GM06990 (cell line): ENCODE measurements around the gene TLL1.

Experiments used
- DNase-seq: peaks from one replicate; pipeline ENCODE4 v3.0.0-alpha.2; 2011; ENCODE audit not compliant: insufficient read length; ENCODE audit errors: extremely low read depth
- H3K27me3 ChIP-seq: replicated peaks from 2 replicates; pipeline ENCODE4 v1.6.0; 2011; ENCODE audit warnings: low read length; ENCODE audit not compliant: control insufficient read depth, insufficient read depth
- H3K36me3 ChIP-seq: 2 replicates; pipeline ENCODE4 v1.5.1; 2011; ENCODE audit warnings: low read length; ENCODE audit not compliant: control insufficient read depth, insufficient read depth
- H3K4me3 ChIP-seq: replicated peaks from 2 replicates; pipeline ENCODE4 v1.5.1; 2011; ENCODE audit warnings: low read depth, mild to moderate bottlenecking, control low read depth, low read length
- TF ChIP-seq, protein P1 (sequence below): IDR thresholded peaks from 2 replicates; pipeline ENCODE4 v1.5.1; 2011; ENCODE audit warnings: low read length, control low read depth, mild to moderate bottlenecking, inconsistent platforms; ENCODE audit not compliant: insufficient read depth, poor library complexity, severe bottlenecking

The TLL1 gene

DNA sequence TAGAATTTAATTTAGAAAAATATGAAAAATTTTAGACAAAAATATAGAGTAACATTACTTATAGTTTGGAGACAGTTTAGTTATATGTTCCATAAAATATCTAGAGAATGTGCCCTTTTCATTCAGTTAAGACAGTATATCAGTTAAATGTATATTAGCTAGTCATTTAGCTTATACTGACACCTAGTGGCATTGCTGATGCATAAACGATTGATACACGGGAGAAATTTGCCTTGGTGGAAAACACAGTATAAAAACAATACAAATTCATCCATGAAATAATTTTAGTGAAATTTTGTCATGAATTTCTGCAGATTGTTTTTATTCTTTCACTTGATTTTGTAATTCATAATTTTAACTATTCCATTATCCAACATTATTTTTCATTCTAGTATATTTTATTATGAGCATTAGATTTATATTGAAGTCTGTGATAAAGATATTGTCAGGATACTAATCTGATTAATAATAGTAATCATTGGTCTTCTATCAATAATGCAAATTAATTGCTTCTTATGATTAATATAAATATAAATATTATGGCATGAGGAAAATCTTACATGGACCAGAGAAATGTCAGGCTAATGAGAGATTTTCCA lies 219.0 kb downstream of the TLL1 start:
- Histone ChIP-seq H3K27me3 (no peaks in the 10 kb centered on the region; the same call in 1 of the 2 replicates), H3K36me3 (no peaks in the 10 kb centered on the region), H3K4me3 (no peak overlapping the region)
- peak; percentile 2 for DNase-seq
- TF ChIP-seq, protein P1, sequence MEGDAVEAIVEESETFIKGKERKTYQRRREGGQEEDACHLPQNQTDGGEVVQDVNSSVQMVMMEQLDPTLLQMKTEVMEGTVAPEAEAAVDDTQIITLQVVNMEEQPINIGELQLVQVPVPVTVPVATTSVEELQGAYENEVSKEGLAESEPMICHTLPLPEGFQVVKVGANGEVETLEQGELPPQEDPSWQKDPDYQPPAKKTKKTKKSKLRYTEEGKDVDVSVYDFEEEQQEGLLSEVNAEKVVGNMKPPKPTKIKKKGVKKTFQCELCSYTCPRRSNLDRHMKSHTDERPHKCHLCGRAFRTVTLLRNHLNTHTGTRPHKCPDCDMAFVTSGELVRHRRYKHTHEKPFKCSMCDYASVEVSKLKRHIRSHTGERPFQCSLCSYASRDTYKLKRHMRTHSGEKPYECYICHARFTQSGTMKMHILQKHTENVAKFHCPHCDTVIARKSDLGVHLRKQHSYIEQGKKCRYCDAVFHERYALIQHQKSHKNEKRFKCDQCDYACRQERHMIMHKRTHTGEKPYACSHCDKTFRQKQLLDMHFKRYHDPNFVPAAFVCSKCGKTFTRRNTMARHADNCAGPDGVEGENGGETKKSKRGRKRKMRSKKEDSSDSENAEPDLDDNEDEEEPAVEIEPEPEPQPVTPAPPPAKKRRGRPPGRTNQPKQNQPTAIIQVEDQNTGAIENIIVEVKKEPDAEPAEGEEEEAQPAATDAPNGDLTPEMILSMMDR, result peak; percentile 56

DNA sequence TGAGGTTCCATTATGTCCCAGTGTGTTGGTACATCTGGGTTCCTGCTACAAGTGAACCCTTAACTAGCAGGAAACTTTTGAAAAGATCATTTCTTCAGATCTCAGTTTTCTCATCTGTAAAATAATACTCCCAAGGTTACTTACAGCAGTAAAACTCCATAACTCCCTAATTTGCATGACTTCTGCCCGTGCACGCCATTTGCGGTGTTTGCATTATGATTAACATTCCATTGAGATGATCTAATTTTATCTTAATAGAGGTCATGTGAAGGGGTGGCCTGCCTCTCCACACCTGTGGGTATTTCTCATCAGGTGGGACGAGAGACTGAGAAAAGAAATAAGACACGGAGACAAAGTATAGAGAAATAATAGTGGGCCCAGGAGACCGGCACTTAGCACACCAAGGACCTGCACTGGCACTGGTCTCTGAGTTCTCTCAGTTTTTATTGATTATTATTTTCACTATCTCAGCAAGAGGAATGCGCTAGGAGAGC lies 219.8 kb downstream of the TLL1 start:
- TF ChIP-seq, protein P1, result no peak
- no peaks in the 10 kb centered on the region for H3K36me3 ChIP-seq
- no peak overlapping the region for H3K4me3 ChIP-seq
- no peak for DNase-seq
- no peaks in the 10 kb centered on the region; the same call in 1 of the 2 replicates for H3K27me3 ChIP-seq

DNA sequence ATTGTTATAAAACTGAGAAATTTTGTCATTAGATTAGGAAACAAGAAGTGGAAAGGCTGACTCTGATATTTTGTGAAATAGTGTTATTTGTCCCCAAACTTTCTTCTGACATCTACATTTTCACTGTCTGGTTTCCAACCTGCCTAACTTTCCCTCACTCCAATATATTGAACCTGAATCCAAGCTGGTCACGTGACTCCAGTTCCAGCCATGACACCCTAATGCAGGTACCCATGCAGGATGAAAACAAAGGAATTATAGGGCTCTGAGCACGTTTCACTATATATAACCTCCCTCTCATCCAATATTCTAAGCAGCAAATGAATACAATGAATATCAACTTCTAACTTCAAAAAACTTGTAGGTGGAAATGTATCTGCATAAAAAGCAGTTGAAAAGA lies 231.6 kb downstream of the TLL1 start:
- H3K27me3 ChIP-seq, result no peaks in the 10 kb centered on the region
- TF ChIP-seq, protein P1, result no peak
- no peaks in the 10 kb centered on the region for H3K36me3 ChIP-seq
- H3K4me3 ChIP-seq, result no peak overlapping the region
- no peak for DNase-seq

DNA sequence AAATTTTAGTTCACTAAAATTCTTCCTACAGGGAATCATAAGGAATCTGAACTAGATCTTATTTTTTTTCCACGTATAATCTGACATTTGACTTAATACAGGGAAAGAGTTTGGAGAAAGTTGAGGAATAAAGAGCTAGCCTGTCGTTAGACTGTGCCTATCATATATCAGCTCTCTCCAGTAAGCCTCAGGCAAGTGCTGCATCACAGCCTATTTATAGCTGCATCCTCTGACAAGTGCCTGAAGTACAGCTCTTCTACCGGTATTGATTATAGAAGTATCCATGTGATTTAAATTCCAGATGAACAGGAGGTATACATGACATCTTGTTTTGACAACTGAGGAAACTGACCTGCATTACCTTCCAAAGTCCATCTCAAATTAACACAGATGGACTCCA lies 248.9 kb downstream of the TLL1 start:
- Histone ChIP-seq H3K36me3 (no peaks in the 10 kb centered on the region), H3K4me3 (no peak overlapping the region), H3K27me3 (no peaks in the 10 kb centered on the region)
- DNase-seq, result no peak
- TF ChIP-seq, protein P1, result no peak

DNA sequence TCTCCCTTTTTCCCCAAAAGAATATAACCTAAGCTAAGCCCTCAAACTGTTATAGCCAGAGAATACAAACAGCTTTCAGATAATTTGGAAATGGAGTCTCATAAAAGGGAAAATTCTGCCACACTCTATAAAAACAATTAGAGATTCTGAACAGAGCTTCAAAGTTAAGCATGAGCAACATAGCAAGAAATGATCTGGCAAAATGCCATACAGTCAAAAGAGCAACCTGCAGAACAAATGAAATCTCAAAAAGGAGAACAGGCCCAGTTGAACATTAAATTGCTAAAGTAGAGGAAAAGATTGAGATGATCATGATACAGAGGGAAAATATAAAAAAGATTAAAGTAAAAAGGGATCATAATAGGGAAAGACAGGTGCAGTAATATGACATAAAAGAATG lies 250.5 kb downstream of the TLL1 start:
- TF ChIP-seq, protein P1, result no peak
- no peak for DNase-seq
- H3K4me3 ChIP-seq, result no peak overlapping the region
- no peaks in the 10 kb centered on the region for H3K27me3 ChIP-seq
- H3K36me3 ChIP-seq, result no peaks in the 10 kb centered on the region

DNA sequence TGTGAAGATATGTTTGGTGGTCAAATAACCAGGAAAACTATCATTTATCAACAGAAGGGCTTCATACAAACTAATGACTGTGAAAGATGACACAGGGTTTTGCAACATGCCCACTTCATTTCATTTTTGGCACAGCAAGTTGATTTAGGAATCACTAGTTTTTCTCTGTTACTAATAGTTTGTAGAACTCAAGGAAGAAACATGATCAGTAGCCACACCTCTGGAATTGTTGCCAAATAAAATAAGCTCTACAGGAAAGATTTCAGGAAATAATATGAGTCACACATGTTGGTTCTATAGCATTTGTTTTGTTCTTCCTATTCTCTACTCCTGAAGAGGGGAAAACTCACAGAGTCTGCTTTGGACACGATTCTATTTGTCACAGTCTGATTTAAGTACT lies 255.4 kb downstream of the TLL1 start:
- Histone ChIP-seq H3K4me3 (no peak overlapping the region), H3K27me3 (no peaks in the 10 kb centered on the region), H3K36me3 (no peaks in the 10 kb centered on the region)
- TF ChIP-seq, protein P1, result no peak
- no peak for DNase-seq
